HCT116 (cell line): ENCODE data around the gene ABHD14A. TPM values are rescaled to one million over a fixed set of nuclear protein-coding genes. Genes with fewer than 3 reads are reported as not detected.

Experiments used
- ATAC-seq: fragments of 200-7000 bp; cut with Tn5 transposase; 2 replicates; pipeline ENCODE4 v1.9.1; 2020; ENCODE audit warnings: mild to moderate bottlenecking, moderate library complexity
- BruUV-seq: library from RNA; stranded (reverse); fragments of 400-500 nt; replicated peaks from 2 replicates; lab custom pipeline; 2021; lab: Mats Ljungman, UMichigan
- CTCF ChIA-PET: fragments of 300-600 bp; sonication (Branson Sonifier 250); formaldehyde crosslinking; loops from one replicate; lab custom pipeline; 2021; ENCODE audit warnings: antibody characterized with exemption; lab: Charles Lee
- POLR2A ChIA-PET: fragments of 300-600, 350-600 bp; sonication (Branson Sonifier 250); formaldehyde crosslinking; loops from one replicate; lab custom pipeline; 2021; ENCODE audit warnings: antibody characterized with exemption; lab: Charles Lee
- RAD21 ChIA-PET, 2 experiments: fragments of 300-600 bp; sonication (Branson Sonifier 250); formaldehyde crosslinking; loops; one replicate each; lab custom pipeline; 2023; ENCODE audit warnings: low total read pairs in 2 of 2; ENCODE audit not compliant: uncharacterized antibody in 2 of 2, unreplicated experiment in 2 of 2, low non-redundant PET in 1 of 2; lab: Charles Lee
- DNase-seq: peaks from one replicate; pipeline ENCODE4 v3.0.0-alpha.2; 2010; ENCODE audit warnings: low read depth, low spot score
- H2AFZ ChIP-seq: fragments of 200-600 bp; shearing (Covaris generic), sonication (generic); 2 replicates; pipeline ENCODE4 v1.6.1; 2017; ENCODE audit warnings: low read depth, mixed run types, mixed read lengths, antibody characterized with exemption, low read length; ENCODE audit not compliant: poor library complexity, severe bottlenecking
- H3K27ac ChIP-seq: 2 replicates; pipeline ENCODE4 v1.5.1; 2012; ENCODE audit warnings: low read depth, low read length
- H3K27me3 ChIP-seq: fragments of 200-600 bp; sonication (generic); 2 replicates; pipeline ENCODE4 v1.6.1; 2016; ENCODE audit warnings: mixed run types, low read length, mixed read lengths; ENCODE audit not compliant: insufficient read depth
- H3K36me3 ChIP-seq, 2 experiments: fragments of 200-500 bp in 1 of 2; fragments of 200-600 bp in 1 of 2; sonication (Bioruptor generic) in 1 of 2; sonication (generic) in 1 of 2; 2 replicates each; pipeline versions ENCODE4 v1.5.1 to v1.6.1; 2014 to 2016; ENCODE audit warnings: low read length in 2 of 2, inconsistent platforms in 1 of 2, mixed read lengths in 1 of 2, mixed run types in 1 of 2; ENCODE audit not compliant: insufficient read depth in 2 of 2, control insufficient read depth in 1 of 2
- H3K4me1 ChIP-seq, 2 experiments: fragments of 200-600 bp in 1 of 2; sonication (generic) in 1 of 2; 2 replicates each; pipeline versions ENCODE4 v1.5.1 to v1.6.1; 2012 to 2017; ENCODE audit warnings: low read length in 2 of 2, inconsistent platforms in 1 of 2, mild to moderate bottlenecking in 1 of 2, mixed read lengths in 1 of 2, mixed run types in 1 of 2, moderate library complexity in 1 of 2; ENCODE audit not compliant: insufficient read depth in 2 of 2, control insufficient read depth in 1 of 2
- H3K4me2 ChIP-seq: fragments of 200-600 bp; sonication (generic); 2 replicates; pipeline ENCODE4 v1.6.1; 2017; ENCODE audit warnings: mixed run types, low read length, mixed read lengths
- H3K4me3 ChIP-seq, 2 experiments: fragments of 200-600 bp in 1 of 2; sonication (generic) in 1 of 2; replicated peaks in 1 of 2; 2 replicates each; pipeline ENCODE4 v1.5.1; 2011 to 2016; ENCODE audit warnings: low read length in 2 of 2, control low read depth in 1 of 2, low read depth in 1 of 2, mild to moderate bottlenecking in 1 of 2, mixed read lengths in 1 of 2, mixed run types in 1 of 2
- H3K79me2 ChIP-seq: fragments of 200-600 bp; sonication (generic); 2 replicates; pipeline ENCODE4 v1.6.1; 2017; ENCODE audit warnings: mild to moderate bottlenecking, mixed run types, low read length, moderate library complexity, mixed read lengths; ENCODE audit not compliant: insufficient read depth
- H3K9ac ChIP-seq: fragments of 200-600 bp; sonication (generic); 2 replicates; pipeline ENCODE4 v1.6.1; 2016; ENCODE audit warnings: low read length, mixed read lengths
- H3K9me2 ChIP-seq: fragments of 200-600 bp; sonication (generic), shearing (Covaris generic); 2 replicates; pipeline ENCODE4 v1.6.1; 2017; ENCODE audit warnings: mixed run types, mild to moderate bottlenecking, moderate library complexity; ENCODE audit not compliant: insufficient read depth
- H3K9me3 ChIP-seq, 2 experiments: fragments of 200-500 bp in 1 of 2; fragments of 200-600 bp in 1 of 2; sonication (Bioruptor generic) in 1 of 2; sonication (generic) in 1 of 2; 2 replicates each; pipeline ENCODE4 v1.6.1; 2014 to 2017; ENCODE audit warnings: low read length in 2 of 2, mixed read lengths in 2 of 2, inconsistent platforms in 1 of 2, low read depth in 1 of 2, mild to moderate bottlenecking in 1 of 2, mixed run types in 1 of 2, moderate library complexity in 1 of 2; ENCODE audit not compliant: control insufficient read depth in 1 of 2, insufficient read depth in 1 of 2
- H4K20me1 ChIP-seq: fragments of 200-600 bp; sonication (generic), shearing (Covaris generic); 2 replicates; pipeline ENCODE4 v1.6.1; 2017; ENCODE audit warnings: mixed run types, mild to moderate bottlenecking, moderate library complexity; ENCODE audit not compliant: insufficient read depth
- ATF3 ChIP-seq: IDR thresholded peaks from 2 replicates; pipeline ENCODE4 v1.6.1; 2012
- CBX3 ChIP-seq: IDR thresholded peaks from 2 replicates; pipeline ENCODE4 v1.6.1; 2012; ENCODE audit warnings: low read depth
- CTCF ChIP-seq, 3 experiments: fragments of 200-600 bp in 1 of 3; sonication (generic) in 1 of 3; IDR thresholded peaks in 2 of 3; conservative IDR thresholded peaks in 1 of 3; 2 replicates each; pipeline ENCODE4 v1.5.1; 2012 to 2017; ENCODE audit warnings: low read depth in 2 of 3, low read length in 2 of 3, antibody characterized with exemption in 1 of 3, borderline replicate concordance in 1 of 3, control low read depth in 1 of 3, mild to moderate bottlenecking in 1 of 3, mixed read lengths in 1 of 3, mixed run types in 1 of 3, moderate library complexity in 1 of 3; ENCODE audit not compliant: insufficient read depth in 1 of 3
- EGR1 ChIP-seq: IDR thresholded peaks from 2 replicates; pipeline ENCODE4 v1.6.1; 2012; ENCODE audit warnings: low read depth
- ELF1 ChIP-seq: IDR thresholded peaks from 2 replicates; pipeline ENCODE4 v1.6.1; 2012; ENCODE audit warnings: low read depth, borderline replicate concordance
- EZH2 ChIP-seq: fragments of 200-600 bp; sonication (generic); IDR thresholded peaks from 2 replicates; pipeline ENCODE4 v1.6.1; 2017; ENCODE audit warnings: antibody characterized with exemption, mixed run types
- FOSL1 ChIP-seq: IDR thresholded peaks from 2 replicates; pipeline ENCODE4 v1.6.1; 2012; ENCODE audit warnings: low read depth
- JUND ChIP-seq: IDR thresholded peaks from 2 replicates; pipeline ENCODE4 v1.6.1; 2012
- POLR2A ChIP-seq: IDR thresholded peaks from 2 replicates; pipeline ENCODE4 v1.7.0; 2011; ENCODE audit warnings: borderline replicate concordance; ENCODE audit not compliant: insufficient read depth, insufficient read length; ENCODE audit errors: extremely low read depth
- POLR2AphosphoS5 ChIP-seq: IDR thresholded peaks from 2 replicates; pipeline ENCODE4 v1.6.1; 2011; ENCODE audit warnings: mild to moderate bottlenecking, low read depth, low read length, moderate library complexity
- RAD21 ChIP-seq: IDR thresholded peaks from 2 replicates; pipeline ENCODE4 v1.6.1; 2012; ENCODE audit warnings: low read depth, mild to moderate bottlenecking
- REST ChIP-seq: IDR thresholded peaks from 2 replicates; pipeline ENCODE4 v1.6.1; 2012; ENCODE audit warnings: low read depth
- SIN3A ChIP-seq: IDR thresholded peaks from 2 replicates; pipeline ENCODE4 v1.6.1; 2012; ENCODE audit warnings: low read depth
- ZBTB33 ChIP-seq: IDR thresholded peaks from 2 replicates; pipeline ENCODE4 v1.6.1; 2011; ENCODE audit warnings: mild to moderate bottlenecking, low read length, moderate library complexity; ENCODE audit not compliant: insufficient replicate concordance; ENCODE audit errors: extremely low read depth
- ZFX ChIP-seq: fragments of 450-650 bp; IDR thresholded peaks from 2 replicates; pipeline ENCODE4 v1.6.1; 2017
- ZNF274 ChIP-seq: fragments of 200-500 bp; sonication (Bioruptor generic); IDR thresholded peaks from 2 replicates; pipeline ENCODE4 v1.6.1; 2014; ENCODE audit warnings: mild to moderate bottlenecking, low read depth, low read length, inconsistent platforms
- intact Hi-C: fragments of 100-400 bp; cut with micrococcal nuclease; formaldehyde crosslinking; loops from 2 replicates; pipeline ENCODE4 v1.10.0; 2022
- total RNA-seq: library from RNA; stranded (reverse); gene quantifications from one replicate; pipeline ENCODE4 v1.2.1, GENCODE V29; 2021; ENCODE audit not compliant: unreplicated experiment

ABHD14A gene
- total RNA-seq, 1 experiment from 2014 or later: 11.6 TPM

GRCh38 chr3:52010431-52010830 is 35.6 kb downstream of the ABHD14A start:
- no peaks in the 10 kb centered on the region for H3K9me2 ChIP-seq
- H3K27me3 ChIP-seq: no peaks in the 10 kb centered on the region
- intact Hi-C loops: no loop called here
- CTCF ChIA-PET: no interaction called here
- TF ChIP-seq POLR2A (no peak), JUND (no peak), ZBTB33 (no peak), ATF3 (no peak), POLR2AphosphoS5 (no peak), SIN3A (no peak), CTCF (IDR thresholded peaks at IDR 0.05 in 2 of 3, conservative IDR thresholded peaks at IDR 0.05 in 1 of 3; ENCODE audit: borderline replicate concordance in 1 of 3, insufficient read depth in 1 of 3, low read depth in 2 of 3, low read length in 2 of 3) (no peak), ELF1 (no peak), ZFX (no peak), EGR1 (no peak), REST (no peak), CBX3 (no peak), ZNF274 (no peak), RAD21 (no peak), EZH2 (no peak), FOSL1 (no peak)
- TF ChIP-seq, all 23 proteins: peak for 0
- ATAC-seq: no peak
- no peak overlapping the region for H2AFZ ChIP-seq
- ChIA-PET POLR2A (interaction anchor here (2.4 kb wide), 1 partner anchor 14 kb away, joined by 11 read pairs; the partner anchor contains the start of gene RPL29), RAD21 (no interaction called here)
- no peak overlapping the region for H3K9ac ChIP-seq
- no peaks in the 10 kb centered on the region for H3K79me2 ChIP-seq
- no peak overlapping the region for H3K4me2 ChIP-seq
- H3K9me3 ChIP-seq: no peaks in the 10 kb centered on the region
- H4K20me1 ChIP-seq: no peaks in the 10 kb centered on the region
- no peak overlapping the region for H3K4me3 ChIP-seq
- BruUV-seq: no TSS peak
- no peak for DNase-seq
- no peak overlapping the region for H3K27ac ChIP-seq
- peaks cover 3 to 13% of the 10 kb centered on the region in 2 experiments; a peak in 3 of 4 replicates for H3K4me1 ChIP-seq
- H3K36me3 ChIP-seq: no peaks in the 10 kb centered on the region
